K562 (cell line): Measurements from ENCODE around the gene USH1G. TPM values are rescaled to one million over a fixed set of nuclear protein-coding genes. Genes with fewer than 3 reads are reported as not detected.
A peak's percentile ranks its signal among the peaks of the same experiment; 100 is the strongest.

Source experiments
- BMI1 ChIP-seq: fragments of 150-350 bp; IDR thresholded peaks from 2 replicates; pipeline ENCODE4 v1.6.1; 2014; ENCODE audit warnings: low read length
- BRF1 ChIP-seq: IDR thresholded peaks from 3 replicates; pipeline ENCODE4 v1.6.1; 2011; ENCODE audit warnings: borderline replicate concordance, mild to moderate bottlenecking; ENCODE audit not compliant: insufficient read length; ENCODE audit errors: extremely low read depth
- COPS2 ChIP-seq: fragments of 450-650 bp; conservative IDR thresholded peaks from 2 replicates; pipeline ENCODE4 v1.6.1; 2016; ENCODE audit warnings: mild to moderate bottlenecking, moderate library complexity
- CTBP1 ChIP-seq: fragments of 450-650 bp; IDR thresholded peaks from 2 replicates; pipeline ENCODE4 v1.6.1; 2016; ENCODE audit warnings: borderline replicate concordance
- FOSL1 ChIP-seq: fragments of 200-800 bp; sonication (Bioruptor generic); conservative IDR thresholded peaks from 2 replicates; pipeline ENCODE4 v1.6.1; 2016; ENCODE audit warnings: missing genetic modification characterization, missing compliant biosample characterization
- GTF2E2 ChIP-seq: fragments of 200-800 bp; sonication (Bioruptor generic); IDR thresholded peaks from 2 replicates; pipeline ENCODE4 v1.6.1; 2016; ENCODE audit warnings: missing genetic modification characterization, missing compliant biosample characterization
- HEY1 ChIP-seq: fragments of 250-450 bp; sonication (Bioruptor Pico); IDR thresholded peaks from 2 replicates; pipeline ENCODE4 v1.5.0; 2020; ENCODE audit warnings: mild to moderate bottlenecking, moderate library complexity, borderline replicate concordance
- MXD1 ChIP-seq: fragments of 250-450 bp; sonication (Bioruptor Pico); IDR thresholded peaks from 2 replicates; pipeline ENCODE4 v1.8.0; 2021; ENCODE audit warnings: borderline replicate concordance, mild to moderate bottlenecking, moderate library complexity; ENCODE audit not compliant: poor library complexity, severe bottlenecking
- OTX1 ChIP-seq: fragments of 450-650 bp; formaldehyde crosslinking; IDR thresholded peaks from 2 replicates; pipeline ENCODE4 v1.4.0; 2022; ENCODE audit warnings: mild to moderate bottlenecking
- PHF20 ChIP-seq: fragments of 450-650 bp; IDR thresholded peaks from 2 replicates; pipeline ENCODE4 v1.6.1; 2018; ENCODE audit not compliant: partially characterized antibody
- PHTF2 ChIP-seq: fragments of 250-450 bp; sonication (Bioruptor Pico); IDR thresholded peaks from 2 replicates; pipeline ENCODE4 v1.5.0; 2021; ENCODE audit warnings: mild to moderate bottlenecking
- POU5F1 ChIP-seq: fragments of 150-350 bp; IDR thresholded peaks from 2 replicates; pipeline ENCODE4 v1.6.1; 2014; ENCODE audit warnings: borderline replicate concordance, low read length, low read depth, mild to moderate bottlenecking; ENCODE audit not compliant: partially characterized antibody
- PURB ChIP-seq: sonication (generic); formaldehyde crosslinking; IDR thresholded peaks from 2 replicates; pipeline ENCODE4 v1.9.0; 2021; ENCODE audit warnings: low read depth, mild to moderate bottlenecking, missing genetic modification reagents
- RCOR1 ChIP-seq, 2 experiments: IDR thresholded peaks; 2 replicates each; pipeline ENCODE4 v1.6.1; 2012; ENCODE audit warnings: low read depth in 2 of 2, low read length in 2 of 2, borderline replicate concordance in 1 of 2, improper control_type of control experiment in 1 of 2
- SFPQ ChIP-seq: fragments of 200-400 bp; formaldehyde crosslinking; IDR thresholded peaks from 2 replicates; pipeline ENCODE4 v1.6.1; 2017; ENCODE audit warnings: mild to moderate bottlenecking, low read depth, low read length, moderate library complexity
- SMAD2 ChIP-seq: fragments of 150-350 bp; IDR thresholded peaks from 2 replicates; pipeline ENCODE4 v1.6.1; 2014; ENCODE audit warnings: low read depth, mild to moderate bottlenecking, low read length
- SOX6 ChIP-seq: fragments of 450-650 bp; IDR thresholded peaks from 2 replicates; pipeline ENCODE4 v1.6.1; 2014; ENCODE audit warnings: mild to moderate bottlenecking
- SP1 ChIP-seq: sonication (generic); formaldehyde crosslinking; IDR thresholded peaks from 2 replicates; pipeline ENCODE4 v1.8.1; 2022; ENCODE audit warnings: mild to moderate bottlenecking, missing genetic modification reagents
- STAG1 ChIP-seq: sonication (generic); formaldehyde crosslinking; IDR thresholded peaks from 2 replicates; pipeline ENCODE4 v1.5.0; 2020; ENCODE audit warnings: missing genetic modification reagents, borderline replicate concordance
- TAF9B ChIP-seq: fragments of 450-650 bp; IDR thresholded peaks from 2 replicates; pipeline ENCODE4 v1.6.1; 2018; ENCODE audit warnings: mild to moderate bottlenecking; ENCODE audit not compliant: partially characterized antibody
- YY1 ChIP-seq, 3 experiments: IDR thresholded peaks; 2 replicates each; pipeline ENCODE4 v1.6.1; 2011; ENCODE audit warnings: low read length in 2 of 3, mild to moderate bottlenecking in 2 of 3, moderate library complexity in 2 of 3, borderline replicate concordance in 1 of 3, control low read depth in 1 of 3, low read depth in 1 of 3; ENCODE audit not compliant: insufficient read depth in 3 of 3, insufficient replicate concordance in 2 of 3, control insufficient read depth in 1 of 3, insufficient read length in 1 of 3; ENCODE audit errors: extremely low read depth in 1 of 3
- ZFPM2 ChIP-seq: fragments of 250-450 bp; sonication (Bioruptor Pico); IDR thresholded peaks from 2 replicates; pipeline ENCODE4 v1.5.1; 2022; ENCODE audit warnings: mild to moderate bottlenecking
- polyA plus RNA-seq, 8 experiments: library from polyadenylated mRNA; depleted of rRNA in 4 of 8; stranded (reverse) in 5 of 8; unstranded in 3 of 8; fragments of >200 nt; fragmentation: Nextera tagmentation in 2 of 8; fragmentation: Illumina TruSeq in 1 of 8; extraction: Ambion mirVana in 2 of 8; extraction: Trizol in 1 of 8; gene quantifications; 2 replicates each; pipeline versions ENCODE4 v1.2.1 to v1.2.3, GENCODE V29; 2011 to 2014; ENCODE audit warnings: inconsistent platforms in 1 of 8, missing spikeins in 1 of 8
- total RNA-seq, 7 experiments: library from RNA; depleted of rRNA in 6 of 7; stranded (reverse); fragments of >200 nt in 6 of 7; fragmentation: Illumina TruSeq in 2 of 7; extraction: Trizol in 2 of 7; gene quantifications; 2 replicates each; pipeline versions ENCODE4 v1.2.1 to v1.2.3, GENCODE V29; 2011 to 2021; ENCODE audit warnings: low replicate concordance in 1 of 7
- TF ChIP-seq, protein P1 (sequence below): sonication (generic); formaldehyde crosslinking; IDR thresholded peaks from 2 replicates; pipeline ENCODE4 v1.8.0; 2022; ENCODE audit warnings: mild to moderate bottlenecking, missing genetic modification reagents
- TF ChIP-seq, protein P2 (sequence below): sonication (generic); formaldehyde crosslinking; IDR thresholded peaks from 2 replicates; pipeline ENCODE4 v1.8.1; 2023; ENCODE audit warnings: mild to moderate bottlenecking, missing genetic modification reagents

USH1G gene
- total and polyA plus RNA-seq, 9 of the 15 experiments (the other 6 are each of a cell fraction or from before 2014, with no cell fraction given) = 0.22 to 1.00 (median 0.64) TPM; not detected in 2

DNA sequence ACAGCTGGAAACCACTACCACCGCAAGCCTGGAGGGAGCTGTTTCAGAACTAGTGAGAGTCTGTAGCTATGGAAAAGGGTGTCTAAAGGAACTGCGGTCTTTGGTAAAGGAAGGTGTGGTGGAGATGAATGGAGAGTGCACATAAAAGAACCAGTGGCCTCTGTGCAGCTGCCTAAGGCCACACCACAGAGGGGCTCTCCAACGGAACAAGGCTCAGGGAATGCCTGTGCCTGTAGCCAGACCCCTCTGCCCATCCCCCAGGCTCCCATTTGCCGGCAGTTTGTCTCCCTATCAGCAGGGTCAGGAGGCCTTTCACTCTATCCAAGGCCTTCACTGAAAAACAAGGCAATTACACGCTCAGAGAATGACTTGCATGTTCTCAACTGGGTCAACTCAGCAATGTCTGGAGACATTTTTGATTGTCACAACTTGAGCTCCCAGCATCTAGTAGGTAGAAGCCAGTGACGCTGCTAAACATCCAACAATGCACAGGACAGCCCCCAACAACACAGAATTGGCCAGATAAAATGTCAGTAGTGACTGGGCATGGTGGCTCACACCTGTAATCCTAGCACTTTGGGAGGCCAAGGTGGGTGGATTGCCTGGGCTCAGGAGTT, 47.0 kb downstream of the USH1G start (continued):
- TF ChIP-seq PHF20 (no peak), YY1 (IDR thresholded peaks at IDR 0.05; ENCODE audit: borderline replicate concordance in 1 of 3, control insufficient read depth in 1 of 3, extremely low read depth in 1 of 3, insufficient read depth in 3 of 3, insufficient read length in 1 of 3, insufficient replicate concordance in 2 of 3, low read depth in 1 of 3, low read length in 2 of 3) (peak in 1 of 3 experiments; percentile 74), SMAD2 (no peak), RCOR1 (IDR thresholded peaks at IDR 0.05; ENCODE audit: borderline replicate concordance in 1 of 2, low read depth in 2 of 2, low read length in 2 of 2) (no peak), TAF9B (peak; percentile 50), SOX6 (peak; percentile 49; the same call in 1 of the 2 replicates), COPS2 (no peak), BMI1 (no peak), MXD1 (CRISPR knock-in tag) (no peak), CTBP1 (no peak; the same call in 1 of the 2 replicates), OTX1 (CRISPR knock-in tag) (no peak), BRF1 (no peak), SFPQ (no peak), ZFPM2 (CRISPR knock-in tag) (no peak), POU5F1 (no peak), SP1 (CRISPR knock-in tag) (no peak), GTF2E2 (tag) (peak; percentile 72; the same call in 1 of the 2 replicates), PHTF2 (CRISPR knock-in tag) (no peak), PURB (no peak), STAG1 (no peak), HEY1 (CRISPR knock-in tag) (0 out of 2 replicates have a peak, but pooled peaks have one; percentile 32), FOSL1 (tag) (0 out of 2 replicates have a peak, but pooled peaks have one; percentile 11)
- TF ChIP-seq, protein P1, sequence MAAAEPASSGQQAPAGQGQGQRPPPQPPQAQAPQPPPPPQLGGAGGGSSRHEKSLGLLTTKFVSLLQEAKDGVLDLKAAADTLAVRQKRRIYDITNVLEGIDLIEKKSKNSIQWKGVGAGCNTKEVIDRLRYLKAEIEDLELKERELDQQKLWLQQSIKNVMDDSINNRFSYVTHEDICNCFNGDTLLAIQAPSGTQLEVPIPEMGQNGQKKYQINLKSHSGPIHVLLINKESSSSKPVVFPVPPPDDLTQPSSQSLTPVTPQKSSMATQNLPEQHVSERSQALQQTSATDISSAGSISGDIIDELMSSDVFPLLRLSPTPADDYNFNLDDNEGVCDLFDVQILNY (CRISPR knock-in tag) = no peak
- TF ChIP-seq, protein P2, sequence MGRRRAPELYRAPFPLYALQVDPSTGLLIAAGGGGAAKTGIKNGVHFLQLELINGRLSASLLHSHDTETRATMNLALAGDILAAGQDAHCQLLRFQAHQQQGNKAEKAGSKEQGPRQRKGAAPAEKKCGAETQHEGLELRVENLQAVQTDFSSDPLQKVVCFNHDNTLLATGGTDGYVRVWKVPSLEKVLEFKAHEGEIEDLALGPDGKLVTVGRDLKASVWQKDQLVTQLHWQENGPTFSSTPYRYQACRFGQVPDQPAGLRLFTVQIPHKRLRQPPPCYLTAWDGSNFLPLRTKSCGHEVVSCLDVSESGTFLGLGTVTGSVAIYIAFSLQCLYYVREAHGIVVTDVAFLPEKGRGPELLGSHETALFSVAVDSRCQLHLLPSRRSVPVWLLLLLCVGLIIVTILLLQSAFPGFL (CRISPR knock-in tag) = no peak
